ENCODE results near the gene PHYH.
"Not testable (repeated sequence)": the region's sequence is repeated elsewhere in the genome, so short reads cannot be mapped to it uniquely, and the experiment has no call there.

The PHYH gene

DNA sequence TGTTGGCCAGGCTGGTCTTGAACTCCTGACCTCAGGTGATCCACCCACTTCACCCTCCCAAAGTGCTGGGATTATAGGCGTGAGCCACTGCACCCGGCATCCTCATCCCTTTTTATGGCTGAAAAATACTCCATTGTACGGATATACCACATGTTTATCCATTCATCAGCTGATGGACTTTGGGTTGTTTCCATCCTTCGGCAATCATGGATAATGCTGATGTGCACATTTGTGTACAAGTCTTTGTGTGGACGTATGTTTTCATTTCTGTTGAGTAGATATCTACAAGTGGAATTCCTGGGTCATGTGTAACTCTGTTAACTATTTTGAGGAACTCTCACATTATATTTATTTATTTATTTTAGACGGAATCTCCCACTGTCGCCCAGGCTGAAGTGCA lies 59.9 kb downstream of the PHYH start:
- no peak overlapping the region for H2AFZ ChIP-seq (ENCODE audit: low read depth, low read length)
- H3K27me3 ChIP-seq (ENCODE audit: low read depth, low read length) = no peaks in the 10 kb centered on the region
- no peak for TF ChIP-seq EZH2phosphoT487 (IDR thresholded peaks at IDR 0.05; ENCODE audit: low read depth)
- TF ChIP-seq, protein P1, sequence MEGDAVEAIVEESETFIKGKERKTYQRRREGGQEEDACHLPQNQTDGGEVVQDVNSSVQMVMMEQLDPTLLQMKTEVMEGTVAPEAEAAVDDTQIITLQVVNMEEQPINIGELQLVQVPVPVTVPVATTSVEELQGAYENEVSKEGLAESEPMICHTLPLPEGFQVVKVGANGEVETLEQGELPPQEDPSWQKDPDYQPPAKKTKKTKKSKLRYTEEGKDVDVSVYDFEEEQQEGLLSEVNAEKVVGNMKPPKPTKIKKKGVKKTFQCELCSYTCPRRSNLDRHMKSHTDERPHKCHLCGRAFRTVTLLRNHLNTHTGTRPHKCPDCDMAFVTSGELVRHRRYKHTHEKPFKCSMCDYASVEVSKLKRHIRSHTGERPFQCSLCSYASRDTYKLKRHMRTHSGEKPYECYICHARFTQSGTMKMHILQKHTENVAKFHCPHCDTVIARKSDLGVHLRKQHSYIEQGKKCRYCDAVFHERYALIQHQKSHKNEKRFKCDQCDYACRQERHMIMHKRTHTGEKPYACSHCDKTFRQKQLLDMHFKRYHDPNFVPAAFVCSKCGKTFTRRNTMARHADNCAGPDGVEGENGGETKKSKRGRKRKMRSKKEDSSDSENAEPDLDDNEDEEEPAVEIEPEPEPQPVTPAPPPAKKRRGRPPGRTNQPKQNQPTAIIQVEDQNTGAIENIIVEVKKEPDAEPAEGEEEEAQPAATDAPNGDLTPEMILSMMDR (IDR thresholded peaks at IDR 0.05; ENCODE audit: low read depth, low read length) = no peak
- no peaks in the 10 kb centered on the region for H3K79me2 ChIP-seq (ENCODE audit: low read length)
- no peaks in the 10 kb centered on the region for H4K20me1 ChIP-seq (ENCODE audit: insufficient read depth, low read length)
- no peak overlapping the region for H3K9ac ChIP-seq (ENCODE audit: low read length)
- no peaks in the 10 kb centered on the region for H3K36me3 ChIP-seq (replicated peaks; ENCODE audit: low read depth, low read length)
- H3K27ac ChIP-seq (ENCODE audit: low read length) = no peak overlapping the region
- no peak overlapping the region for H3K4me2 ChIP-seq (ENCODE audit: low read length)
- H3K4me3 ChIP-seq (ENCODE audit: low read length) = no peak overlapping the region
- H3K9me3 ChIP-seq (ENCODE audit: insufficient read depth, low read length) = no peaks in the 10 kb centered on the region
- no peaks in the 10 kb centered on the region for H3K4me1 ChIP-seq (ENCODE audit: low read length)

DNA sequence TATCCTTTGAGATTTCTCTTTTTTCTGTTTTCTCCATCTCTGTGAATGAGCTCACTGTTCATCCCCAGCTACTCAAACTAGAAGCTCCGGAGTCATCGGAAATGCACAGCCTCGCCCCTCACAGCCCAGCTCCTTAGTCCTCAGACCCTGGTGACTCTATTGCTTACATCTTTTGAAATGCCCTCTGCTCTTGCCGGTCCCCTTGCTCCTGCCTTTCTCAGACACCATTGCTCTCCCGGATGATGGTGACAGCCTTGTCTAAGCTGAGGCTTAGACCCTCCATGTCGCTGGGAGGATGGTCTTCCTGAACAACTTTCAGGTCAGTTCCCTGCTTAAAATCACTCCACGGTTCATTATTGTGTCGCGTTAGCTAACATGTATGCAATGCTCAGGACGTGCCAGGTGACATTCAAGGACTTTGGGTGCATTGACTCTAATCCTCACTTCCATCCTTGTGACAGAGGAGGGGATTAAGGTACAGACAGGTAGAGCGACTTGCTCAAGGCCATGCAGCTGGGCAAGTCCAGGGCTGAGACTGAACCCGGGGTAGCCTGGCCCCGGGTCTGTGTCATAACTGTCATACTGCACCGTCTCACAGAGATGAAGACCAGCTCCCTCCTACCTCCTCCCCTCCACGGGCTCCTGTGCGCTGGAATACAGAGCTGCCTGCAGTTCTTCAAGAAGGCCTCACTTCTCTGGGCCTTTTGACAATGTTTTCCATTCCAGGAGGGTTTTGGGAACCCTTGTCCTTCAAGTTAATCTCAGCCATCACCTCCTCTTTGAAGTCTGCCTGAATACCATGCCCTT lies 61.4 kb downstream of the PHYH start:
- no peaks in the 10 kb centered on the region for H3K4me1 ChIP-seq (ENCODE audit: low read length)
- no peak overlapping the region for H3K9ac ChIP-seq (ENCODE audit: low read length)
- H2AFZ ChIP-seq (ENCODE audit: low read depth, low read length) = no peak overlapping the region
- H3K9me3 ChIP-seq (ENCODE audit: insufficient read depth, low read length) = no peaks in the 10 kb centered on the region
- no peak overlapping the region for H3K27ac ChIP-seq (ENCODE audit: low read length)
- H3K4me3 ChIP-seq (ENCODE audit: low read length) = no peak overlapping the region
- H3K27me3 ChIP-seq (ENCODE audit: low read depth, low read length) = no peaks in the 10 kb centered on the region
- H4K20me1 ChIP-seq (ENCODE audit: insufficient read depth, low read length) = no peaks in the 10 kb centered on the region
- H3K79me2 ChIP-seq (ENCODE audit: low read length) = no peaks in the 10 kb centered on the region
- no peak for TF ChIP-seq EZH2phosphoT487 (IDR thresholded peaks at IDR 0.05; ENCODE audit: low read depth)
- TF ChIP-seq, protein P1 (IDR thresholded peaks at IDR 0.05; ENCODE audit: low read depth, low read length) = no peak
- no peaks in the 10 kb centered on the region for H3K36me3 ChIP-seq (replicated peaks; ENCODE audit: low read depth, low read length)
- no peak overlapping the region for H3K4me2 ChIP-seq (ENCODE audit: low read length)

DNA sequence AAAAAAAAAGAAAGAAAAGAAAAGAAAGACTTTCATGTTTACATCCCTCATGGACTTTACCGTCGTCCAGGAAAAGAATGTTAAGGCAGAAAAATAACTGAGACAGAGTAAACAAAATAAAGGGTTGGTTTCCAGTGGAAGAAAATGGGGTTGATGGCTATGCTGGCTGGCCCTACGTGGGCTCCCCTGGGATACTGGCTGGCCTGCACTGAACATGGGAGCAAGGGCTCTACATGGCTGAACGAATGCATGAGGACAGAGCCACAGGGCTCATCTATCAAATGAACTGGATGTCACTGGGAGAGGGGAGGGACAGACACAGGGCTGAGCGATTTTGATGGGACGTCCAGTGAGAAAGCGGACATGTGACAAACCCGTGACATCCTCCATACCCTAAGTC lies 63.2 kb downstream of the PHYH start:
- no peak overlapping the region for H2AFZ ChIP-seq (ENCODE audit: low read depth, low read length)
- no peaks in the 10 kb centered on the region for H3K27me3 ChIP-seq (ENCODE audit: low read depth, low read length)
- H3K36me3 ChIP-seq (replicated peaks; ENCODE audit: low read depth, low read length) = no peaks in the 10 kb centered on the region
- no peaks in the 10 kb centered on the region for H3K9me3 ChIP-seq (ENCODE audit: insufficient read depth, low read length)
- H3K27ac ChIP-seq (ENCODE audit: low read length) = no peak overlapping the region
- H3K4me1 ChIP-seq (ENCODE audit: low read length) = no peaks in the 10 kb centered on the region
- H3K4me2 ChIP-seq (ENCODE audit: low read length) = no peak overlapping the region
- H3K9ac ChIP-seq (ENCODE audit: low read length) = no peak overlapping the region
- TF ChIP-seq EZH2phosphoT487 (IDR thresholded peaks at IDR 0.05; ENCODE audit: low read depth) = no peak
- TF ChIP-seq, protein P1 (IDR thresholded peaks at IDR 0.05; ENCODE audit: low read depth, low read length) = no peak
- H3K4me3 ChIP-seq (ENCODE audit: low read length) = no peak overlapping the region
- H3K79me2 ChIP-seq (ENCODE audit: low read length) = no peaks in the 10 kb centered on the region
- H4K20me1 ChIP-seq (ENCODE audit: insufficient read depth, low read length) = no peaks in the 10 kb centered on the region

DNA sequence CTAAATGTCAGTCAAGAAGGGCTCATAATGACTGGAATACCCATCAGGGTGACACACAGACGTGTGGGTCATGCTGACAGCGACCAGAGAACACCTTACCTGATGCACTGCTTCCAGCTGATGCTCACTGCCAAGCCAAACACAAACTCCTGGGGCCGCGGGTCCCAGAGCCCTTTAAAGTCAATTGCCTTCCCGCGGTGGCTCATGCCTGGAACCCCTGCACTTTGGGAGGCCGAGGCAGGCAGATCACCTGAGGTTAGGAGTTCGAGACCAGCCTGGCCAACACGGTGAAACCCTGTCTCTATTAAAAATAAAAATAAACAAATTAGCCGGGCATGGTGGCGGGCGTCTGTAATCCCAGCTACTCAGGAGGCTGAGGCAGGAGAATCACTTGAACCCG lies 65.1 kb downstream of the PHYH start:
- not testable (repeated sequence) for H3K9ac ChIP-seq (ENCODE audit: low read length); H3K4me2 ChIP-seq (ENCODE audit: low read length); H3K27me3 ChIP-seq (ENCODE audit: low read depth, low read length); H3K27ac ChIP-seq (ENCODE audit: low read length); H4K20me1 ChIP-seq (ENCODE audit: insufficient read depth, low read length); H3K79me2 ChIP-seq (ENCODE audit: low read length); H3K36me3 ChIP-seq (replicated peaks; ENCODE audit: low read depth, low read length); H2AFZ ChIP-seq (ENCODE audit: low read depth, low read length); H3K4me1 ChIP-seq (ENCODE audit: low read length); H3K9me3 ChIP-seq (ENCODE audit: insufficient read depth, low read length); H3K4me3 ChIP-seq (ENCODE audit: low read length)
